ENCODE measurements around the gene OR10H4. TPM values are rescaled to one million over a fixed set of nuclear protein-coding genes. Genes with fewer than 3 reads are reported as not detected.
"Not testable (repeated sequence)": the region's sequence is repeated elsewhere in the genome, so short reads cannot be mapped to it uniquely, and the experiment has no call there.

Gene OR10H4
- polyA plus RNA-seq, 4 donors: not detected

DNA sequence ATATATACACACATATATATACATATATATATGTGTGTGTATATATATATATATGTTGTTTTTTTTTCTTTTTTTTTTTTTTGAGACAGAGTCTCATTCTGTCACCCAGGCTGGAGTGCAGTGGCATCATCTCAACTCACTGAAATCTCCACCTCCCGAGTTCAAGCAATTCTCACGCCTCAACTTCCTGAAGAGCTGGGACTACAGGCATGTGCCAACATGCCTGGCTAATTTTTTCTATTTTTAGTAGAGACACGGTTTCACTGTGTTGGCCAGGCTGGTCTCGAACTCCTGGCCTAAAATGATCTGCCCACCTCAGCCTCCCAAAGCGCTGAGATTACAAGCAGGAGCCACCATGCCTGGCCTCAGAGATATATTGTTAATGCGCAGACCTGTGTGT lies 37.0 kb downstream of the OR10H4 start:
- not testable (repeated sequence) for H3K27me3 ChIP-seq (ENCODE audit: control insufficient read depth in 3 of 3, insufficient read depth in 3 of 3, low read length in 3 of 3); H3K4me1 ChIP-seq (ENCODE audit: control insufficient read depth in 3 of 3, insufficient read depth in 2 of 3, low read depth in 1 of 3, low read length in 2 of 3); H3K9me3 ChIP-seq (ENCODE audit: control insufficient read depth in 2 of 2, insufficient read depth in 1 of 2, low read depth in 1 of 2, low read length in 1 of 2); FAIRE-seq; DNase-seq; H3K4me3 ChIP-seq (ENCODE audit: low read depth in 1 of 3, low read length in 3 of 3); H3K27ac ChIP-seq (ENCODE audit: low read depth in 1 of 3, low read length in 2 of 3); H3K36me3 ChIP-seq (ENCODE audit: control insufficient read depth in 3 of 3, insufficient read depth in 2 of 3, low read depth in 1 of 3, low read length in 3 of 3)
- 69 to 77% (median 71%) methylated on average over 6 of the region's 6 CpGs for WGBS, 3 donors

GRCh38 chr19:15986701-15987100 lies 37.9 kb downstream of the OR10H4 start:
- WGBS, 3 donors: 59 to 76% (median 72%) methylated on average over 2 of the region's 2 CpGs
- peaks cover 0 to 6% of the 10 kb centered on the region in 2 donors for H3K9me3 ChIP-seq (ENCODE audit: control insufficient read depth in 2 of 2, insufficient read depth in 1 of 2, low read depth in 1 of 2, low read length in 1 of 2)
- FAIRE-seq: no peak

DNA sequence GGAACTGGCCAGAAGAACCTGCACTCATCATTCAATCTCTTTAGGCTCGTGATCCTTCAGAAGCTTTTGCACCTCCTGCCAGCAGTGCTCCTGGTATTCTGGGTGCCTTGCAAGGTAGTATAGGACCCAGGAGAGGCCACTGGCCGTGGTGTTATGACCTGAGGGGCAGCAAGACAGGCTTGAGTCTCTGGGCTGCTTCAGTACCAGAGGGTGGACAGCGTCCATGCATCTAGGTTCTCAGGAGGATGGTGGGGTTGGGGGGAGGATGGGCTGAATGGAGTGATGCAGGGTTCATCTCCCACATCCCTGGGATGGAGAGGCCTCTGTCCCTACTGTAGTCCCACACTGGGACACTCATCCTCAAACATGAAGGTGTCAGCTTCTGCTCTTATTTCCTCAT lies 41.1 kb downstream of the OR10H4 start:
- peaks cover 0 to 3% (median 1%) of the 10 kb centered on the region in 3 donors for H3K27me3 ChIP-seq (ENCODE audit: control insufficient read depth in 3 of 3, insufficient read depth in 3 of 3, low read length in 3 of 3)
- DNase-seq: no peak
- H3K4me1 ChIP-seq (ENCODE audit: control insufficient read depth in 3 of 3, insufficient read depth in 2 of 3, low read depth in 1 of 3, low read length in 2 of 3): peaks cover 0 to 3% (median 0%) of the 10 kb centered on the region in 3 donors
- H3K27ac ChIP-seq (ENCODE audit: low read depth in 1 of 3, low read length in 2 of 3): no peak overlapping the region
- no peaks in the 10 kb centered on the region for H3K9me3 ChIP-seq (ENCODE audit: control insufficient read depth in 2 of 2, insufficient read depth in 1 of 2, low read depth in 1 of 2, low read length in 1 of 2)
- H3K4me3 ChIP-seq (ENCODE audit: low read depth in 1 of 3, low read length in 3 of 3): no peak overlapping the region
- 27 to 43% (median 30%) methylated on average over 3 of the region's 3 CpGs for WGBS, 3 donors
- no peak for FAIRE-seq
- no peaks in the 10 kb centered on the region for H3K36me3 ChIP-seq (ENCODE audit: control insufficient read depth in 3 of 3, insufficient read depth in 2 of 3, low read depth in 1 of 3, low read length in 3 of 3)

More at GRCh38 chr19:15986701-15987100, 37.9 kb downstream of the OR10H4 start:
- no peak overlapping the region for H3K27ac ChIP-seq (ENCODE audit: low read depth in 1 of 3, low read length in 2 of 3)
- H3K4me3 ChIP-seq (ENCODE audit: low read depth in 1 of 3, low read length in 3 of 3): no peak overlapping the region
- peaks cover 0 to 3% (median 1%) of the 10 kb centered on the region in 3 donors for H3K27me3 ChIP-seq (ENCODE audit: control insufficient read depth in 3 of 3, insufficient read depth in 3 of 3, low read length in 3 of 3)
- no peak for DNase-seq
- H3K36me3 ChIP-seq (ENCODE audit: control insufficient read depth in 3 of 3, insufficient read depth in 2 of 3, low read depth in 1 of 3, low read length in 3 of 3): no peaks in the 10 kb centered on the region
- H3K4me1 ChIP-seq (ENCODE audit: control insufficient read depth in 3 of 3, insufficient read depth in 2 of 3, low read depth in 1 of 3, low read length in 2 of 3): no peaks in the 10 kb centered on the region

DNA sequence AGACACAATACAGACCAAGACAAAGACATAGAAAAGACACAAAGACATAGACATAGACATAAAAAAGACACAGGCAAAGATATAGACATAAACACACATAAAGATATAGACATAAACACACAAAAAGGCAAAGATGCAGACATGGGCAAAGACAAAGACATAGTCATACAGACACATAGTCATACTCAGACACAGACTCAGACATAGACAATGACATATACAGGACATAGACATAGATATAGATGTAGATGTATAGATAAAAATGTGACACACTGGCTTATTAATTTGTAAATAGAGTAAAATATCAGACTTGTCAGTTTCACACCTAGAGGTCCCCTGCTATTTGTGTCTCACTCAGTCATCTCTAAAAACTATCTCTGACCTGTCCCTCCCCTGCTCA lies 42.8 kb downstream of the OR10H4 start:
- FAIRE-seq (no peak), DNase-seq (no peak)
- no peak overlapping the region for H3K27ac ChIP-seq (ENCODE audit: low read depth in 1 of 3, low read length in 2 of 3)
- H3K4me3 ChIP-seq (ENCODE audit: low read depth in 1 of 3, low read length in 3 of 3): no peak overlapping the region
- H3K27me3 ChIP-seq (ENCODE audit: control insufficient read depth in 3 of 3, insufficient read depth in 3 of 3, low read length in 3 of 3): peaks cover 0 to 3% (median 1%) of the 10 kb centered on the region in 3 donors
- peaks cover 0 to 6% of the 10 kb centered on the region in 2 donors for H3K9me3 ChIP-seq (ENCODE audit: control insufficient read depth in 2 of 2, insufficient read depth in 1 of 2, low read depth in 1 of 2, low read length in 1 of 2)
- no peaks in the 10 kb centered on the region for H3K36me3 ChIP-seq (ENCODE audit: control insufficient read depth in 3 of 3, insufficient read depth in 2 of 3, low read depth in 1 of 3, low read length in 3 of 3)
- peaks cover 0 to 3% (median 0%) of the 10 kb centered on the region in 3 donors for H3K4me1 ChIP-seq (ENCODE audit: control insufficient read depth in 3 of 3, insufficient read depth in 2 of 3, low read depth in 1 of 3, low read length in 2 of 3)

GRCh38 chr19:15992014-15992413 lies 43.2 kb downstream of the OR10H4 start:
- H3K4me1 ChIP-seq (ENCODE audit: control insufficient read depth in 3 of 3, insufficient read depth in 2 of 3, low read depth in 1 of 3, low read length in 2 of 3): peaks cover 0 to 3% (median 0%) of the 10 kb centered on the region in 3 donors
- peak overlapping the region in 1 of 3 donors; percentile 45 for H3K27ac ChIP-seq (ENCODE audit: low read depth in 1 of 3, low read length in 2 of 3)
- peak; percentile 29 to 91 for DNase-seq
- WGBS, 3 donors: 23 to 66% (median 31%) methylated on average over 5 of the region's 5 CpGs
- H3K4me3 ChIP-seq (ENCODE audit: low read depth in 1 of 3, low read length in 3 of 3): no peak overlapping the region
- peaks cover 0 to 6% of the 10 kb centered on the region in 2 donors for H3K9me3 ChIP-seq (ENCODE audit: control insufficient read depth in 2 of 2, insufficient read depth in 1 of 2, low read depth in 1 of 2, low read length in 1 of 2)
- FAIRE-seq: no peak
- H3K27me3 ChIP-seq (ENCODE audit: control insufficient read depth in 3 of 3, insufficient read depth in 3 of 3, low read length in 3 of 3): peaks cover 0 to 3% (median 1%) of the 10 kb centered on the region in 3 donors
- no peaks in the 10 kb centered on the region for H3K36me3 ChIP-seq (ENCODE audit: control insufficient read depth in 3 of 3, insufficient read depth in 2 of 3, low read depth in 1 of 3, low read length in 3 of 3)

- H3K4me1 ChIP-seq (ENCODE audit: control insufficient read depth in 3 of 3, insufficient read depth in 2 of 3, low read depth in 1 of 3, low read length in 2 of 3): peaks cover 0 to 3% (median 3%) of the 10 kb centered on the region in 3 donors
- H3K36me3 ChIP-seq (ENCODE audit: control insufficient read depth in 3 of 3, insufficient read depth in 2 of 3, low read depth in 1 of 3, low read length in 3 of 3): no peaks in the 10 kb centered on the region
- H3K27ac ChIP-seq (ENCODE audit: low read depth in 1 of 3, low read length in 2 of 3): no peak overlapping the region
- no peak overlapping the region for H3K4me3 ChIP-seq (ENCODE audit: low read depth in 1 of 3, low read length in 3 of 3)
- no peak for FAIRE-seq
- H3K27me3 ChIP-seq (ENCODE audit: control insufficient read depth in 3 of 3, insufficient read depth in 3 of 3, low read length in 3 of 3): no peaks in the 10 kb centered on the region
- H3K9me3 ChIP-seq (ENCODE audit: control insufficient read depth in 2 of 2, insufficient read depth in 1 of 2, low read depth in 1 of 2, low read length in 1 of 2): peaks cover 0 to 6% of the 10 kb centered on the region in 2 donors
- no peak for DNase-seq
- WGBS, 3 donors: 62 to 78% (median 67%) methylated on average over 6 of the region's 6 CpGs
These were observed 46.7 kb downstream of the OR10H4 start for GRCh38 chr19:15995536-15995935.

DNA sequence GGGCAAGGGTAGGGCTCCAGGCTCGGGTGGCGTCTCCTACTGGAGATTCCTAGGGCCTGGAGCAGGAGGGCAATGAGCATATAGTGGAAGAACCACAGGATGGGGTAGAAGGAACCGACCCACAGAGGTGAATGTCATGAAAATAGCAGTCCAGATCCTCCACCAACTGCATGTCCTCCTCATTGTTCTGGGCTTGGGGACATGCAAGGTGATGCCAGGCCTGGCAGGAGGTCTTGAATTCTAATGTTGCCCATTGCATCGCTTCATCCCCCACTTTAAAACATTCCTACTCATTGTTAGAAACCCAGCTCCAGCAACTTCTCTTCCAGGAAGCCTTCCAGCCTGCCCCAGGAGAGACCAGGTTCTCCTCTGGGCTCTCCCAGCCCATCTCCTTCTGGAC lies 49.4 kb downstream of the OR10H4 start:
- WGBS, 3 donors: 80 to 84% (median 80%) methylated on average over 4 of the region's 4 CpGs

More for the DNA sequence above, 49.4 kb downstream of the OR10H4 start:
- H3K4me1 ChIP-seq (ENCODE audit: control insufficient read depth in 3 of 3, insufficient read depth in 2 of 3, low read depth in 1 of 3, low read length in 2 of 3): peaks cover 0 to 9% (median 6%) of the 10 kb centered on the region in 3 donors
- FAIRE-seq (no peak), DNase-seq (no peak)
- no peak overlapping the region for H3K27ac ChIP-seq (ENCODE audit: low read depth in 1 of 3, low read length in 2 of 3)
- H3K9me3 ChIP-seq (ENCODE audit: control insufficient read depth in 2 of 2, insufficient read depth in 1 of 2, low read depth in 1 of 2, low read length in 1 of 2): peaks cover 0 to 6% of the 10 kb centered on the region in 2 donors
- H3K27me3 ChIP-seq (ENCODE audit: control insufficient read depth in 3 of 3, insufficient read depth in 3 of 3, low read length in 3 of 3): peaks cover 0 to 2% (median 0%) of the 10 kb centered on the region in 3 donors
- no peaks in the 10 kb centered on the region for H3K36me3 ChIP-seq (ENCODE audit: control insufficient read depth in 3 of 3, insufficient read depth in 2 of 3, low read depth in 1 of 3, low read length in 3 of 3)
- no peak overlapping the region for H3K4me3 ChIP-seq (ENCODE audit: low read depth in 1 of 3, low read length in 3 of 3)
